HG03439 (cell line): ENCODE data around the gene RGS9.
"Not testable (repeated sequence)": the region's sequence is repeated elsewhere in the genome, so short reads cannot be mapped to it uniquely, and the experiment has no call there.

Source experiments
- ATAC-seq: cut with Tn5 transposase; IDR thresholded peaks from one replicate; pipeline ENCODE4 v1.9.1; 2021; ENCODE audit warnings: mild to moderate bottlenecking, moderate library complexity; ENCODE audit not compliant: unreplicated experiment

RGS9 gene

DNA sequence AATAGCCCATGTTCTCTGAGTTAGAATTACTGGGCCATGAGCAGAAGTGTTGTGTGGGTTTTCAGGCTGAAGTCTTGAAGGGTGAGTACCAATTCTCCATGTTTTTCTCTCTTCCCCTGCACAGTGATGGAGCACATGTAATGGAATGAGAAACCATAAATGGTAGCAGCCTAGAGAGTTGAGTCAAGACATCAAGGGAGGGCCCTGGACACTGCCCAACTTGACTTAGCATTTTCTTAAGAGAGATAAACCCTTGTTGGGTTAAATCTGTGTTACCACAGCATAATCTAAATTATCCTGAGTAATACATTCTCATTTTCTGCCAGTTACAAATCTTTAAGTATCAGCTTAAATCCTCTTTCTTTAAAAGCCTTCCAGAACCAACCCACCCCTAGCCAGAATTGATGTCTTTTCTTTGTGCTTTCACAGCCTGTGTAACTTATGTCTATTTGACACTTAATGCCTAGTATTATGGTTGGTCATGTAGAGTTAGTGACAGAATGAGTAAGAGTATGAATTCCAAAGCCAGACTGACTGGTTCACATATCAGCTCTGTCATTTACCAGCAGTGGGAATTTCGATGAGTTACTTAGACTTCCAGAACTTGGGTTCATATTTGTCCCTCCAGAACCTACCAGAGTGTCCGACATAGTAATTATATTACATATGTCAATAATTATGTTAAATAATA, 27.0 kb upstream of the RGS9 start:
- no peak for ATAC-seq

DNA sequence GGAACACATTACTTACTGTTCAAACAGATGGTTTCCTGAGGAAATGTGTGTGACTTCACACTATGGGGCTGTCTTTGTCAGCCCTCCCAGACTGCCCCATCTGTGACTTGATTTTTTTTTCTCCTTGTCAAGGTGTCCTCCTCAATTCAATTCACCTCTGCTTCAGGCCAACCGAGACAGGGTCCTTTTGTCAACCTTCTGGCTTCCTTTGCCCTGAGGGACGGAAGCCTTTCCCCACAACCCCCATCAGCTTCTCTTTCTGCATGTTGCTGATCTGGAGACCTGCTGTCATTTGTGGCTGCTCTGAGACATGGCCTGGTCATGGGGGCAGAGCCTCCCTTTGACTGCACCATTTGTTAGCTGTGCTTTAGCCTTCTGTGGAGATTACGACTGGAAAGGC, 21.3 kb upstream of the RGS9 start:
- no peak for ATAC-seq

DNA sequence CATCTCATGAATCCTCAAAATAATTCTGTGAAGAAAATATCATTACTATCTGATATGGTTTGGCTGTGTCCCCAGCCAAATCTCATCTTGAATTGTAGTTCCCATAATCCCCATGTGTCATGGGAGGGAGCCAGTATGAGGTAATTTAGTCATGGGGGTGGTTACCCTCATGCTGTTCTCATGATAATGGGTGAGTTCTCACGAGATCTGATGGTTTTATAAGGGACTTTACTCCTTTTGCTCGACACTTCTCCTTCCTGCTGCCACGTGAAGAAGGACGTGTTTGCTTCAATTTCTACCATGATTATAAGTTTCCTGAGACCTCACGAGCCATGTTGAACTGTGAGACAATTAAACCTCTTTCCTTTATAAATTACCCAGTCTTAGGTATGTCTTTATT, 20.7 kb upstream of the RGS9 start:
- ATAC-seq, result not testable (repeated sequence)

GRCh38 chr17:65117384-65118035, 19.7 kb upstream of the RGS9 start:
- ATAC-seq, result no peak

DNA sequence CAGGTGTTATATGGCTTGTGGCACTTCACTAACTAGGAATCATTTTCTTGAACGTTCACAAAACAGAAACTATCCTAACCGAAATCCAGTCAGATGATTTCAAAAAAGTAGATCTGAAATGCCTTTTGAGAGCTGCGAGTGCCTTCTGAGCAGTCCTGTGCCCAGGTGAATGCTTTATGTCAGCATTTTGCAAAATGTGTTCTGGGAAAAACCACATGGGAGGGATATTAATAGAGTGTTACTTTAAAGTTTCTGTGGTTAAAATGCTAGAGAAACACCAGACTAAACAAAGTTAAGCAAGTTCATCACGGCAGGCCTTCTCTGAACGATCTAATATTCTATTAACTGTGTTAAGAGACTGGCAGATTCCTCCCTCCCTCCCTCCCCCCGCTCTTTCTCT, 15.8 kb upstream of the RGS9 start:
- ATAC-seq, result no peak

DNA sequence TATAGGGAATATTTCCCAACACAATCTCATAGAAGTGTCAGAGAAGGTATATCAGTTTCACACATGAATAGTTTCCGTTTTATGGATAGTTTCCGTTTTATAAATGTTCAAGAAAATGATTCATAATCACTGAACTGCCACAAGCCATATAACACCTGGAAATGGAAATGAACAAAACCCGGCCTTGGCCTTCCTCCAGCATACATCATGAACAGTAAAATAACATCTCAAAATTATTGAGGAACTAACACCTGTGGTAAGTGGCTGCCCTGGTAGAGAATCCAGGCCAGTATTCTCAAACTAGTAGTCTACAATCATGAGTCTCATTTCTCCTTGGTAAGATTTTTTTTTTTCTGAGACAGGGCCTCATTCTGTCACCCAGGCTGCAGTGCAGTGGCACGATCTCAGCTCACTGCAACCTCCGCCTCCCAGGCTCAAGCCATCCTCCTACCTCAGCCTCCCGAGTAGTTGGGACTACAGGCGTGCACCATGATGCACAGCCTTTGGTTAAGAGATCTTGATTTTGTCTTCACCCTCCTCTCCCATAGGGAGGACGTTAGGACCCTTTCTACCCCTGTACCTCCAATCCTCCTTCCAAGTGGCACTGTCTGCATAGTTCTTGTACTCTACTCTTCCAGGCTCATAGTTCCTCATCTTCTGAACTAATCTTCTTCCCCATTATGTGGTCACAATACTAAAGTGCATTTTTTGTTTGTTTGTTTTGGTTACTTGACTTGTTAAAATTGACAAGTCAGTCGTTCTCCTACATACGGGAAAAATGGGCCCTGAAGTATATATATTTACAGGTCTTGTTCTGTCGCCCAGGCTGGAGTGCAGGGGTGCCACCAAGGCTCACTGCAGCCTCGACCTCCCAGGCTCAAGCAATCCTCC, 15.0 kb upstream of the RGS9 start:
- no peak for ATAC-seq

GRCh38 chr17:65122836-65123756, 14.1 kb upstream of the RGS9 start:
- peak; percentile 87 for ATAC-seq

- no peak for ATAC-seq
Observed at GRCh38 chr17:65123757-65124675, 13.2 kb upstream of the RGS9 start.

- no peak for ATAC-seq
Observed at GRCh38 chr17:65130832-65131231, 6.3 kb upstream of the RGS9 start.

- no peak for ATAC-seq
Observed at GRCh38 chr17:65131240-65131639, 5.9 kb upstream of the RGS9 start.

- ATAC-seq, result no peak
Observed at GRCh38 chr17:65131946-65132345, 5.2 kb upstream of the RGS9 start.

DNA sequence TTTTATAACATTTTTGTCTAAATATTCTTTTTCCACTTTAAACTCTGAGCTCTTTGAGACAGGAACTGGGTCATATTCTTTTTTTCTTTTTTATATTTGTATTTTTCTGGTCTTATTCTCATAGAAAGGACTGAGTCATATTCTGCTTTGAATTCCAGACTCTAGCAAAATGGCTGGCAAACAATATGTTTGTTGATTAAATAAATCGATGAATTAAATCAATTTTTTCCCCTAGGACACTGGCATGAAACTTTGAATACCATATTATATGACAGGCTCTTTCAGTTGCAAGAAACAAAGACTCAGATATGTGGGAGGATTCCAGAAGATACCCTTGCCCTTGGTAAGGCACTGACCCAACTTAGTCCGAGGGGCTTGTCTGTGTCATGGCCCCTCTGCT, 3.1 kb upstream of the RGS9 start:
- ATAC-seq, result no peak

GRCh38 chr17:65139101-65139764, 2.1 kb downstream of the RGS9 start:
- no peak for ATAC-seq

DNA sequence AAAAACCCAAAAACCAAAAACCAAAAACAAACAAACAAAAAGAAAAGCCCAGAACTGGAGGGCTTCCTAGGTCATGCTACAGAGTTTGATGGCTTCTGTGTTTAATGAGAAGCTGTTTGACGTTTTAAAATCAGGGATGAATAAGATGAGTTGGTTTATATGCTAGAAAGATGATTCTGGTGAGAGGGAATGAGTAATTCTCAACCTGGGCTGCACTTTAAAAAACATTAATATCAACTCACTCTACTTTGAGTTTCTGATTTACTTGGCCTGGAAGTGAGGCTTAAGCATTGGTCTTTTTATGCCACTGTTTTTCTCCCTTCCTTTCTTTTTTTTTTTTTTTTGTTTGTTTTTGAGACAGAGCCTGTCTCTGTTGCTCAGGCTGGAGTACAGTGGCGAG, 5.1 kb downstream of the RGS9 start:
- no peak for ATAC-seq

GRCh38 chr17:65143889-65144604, 6.9 kb downstream of the RGS9 start:
- ATAC-seq, result no peak

DNA sequence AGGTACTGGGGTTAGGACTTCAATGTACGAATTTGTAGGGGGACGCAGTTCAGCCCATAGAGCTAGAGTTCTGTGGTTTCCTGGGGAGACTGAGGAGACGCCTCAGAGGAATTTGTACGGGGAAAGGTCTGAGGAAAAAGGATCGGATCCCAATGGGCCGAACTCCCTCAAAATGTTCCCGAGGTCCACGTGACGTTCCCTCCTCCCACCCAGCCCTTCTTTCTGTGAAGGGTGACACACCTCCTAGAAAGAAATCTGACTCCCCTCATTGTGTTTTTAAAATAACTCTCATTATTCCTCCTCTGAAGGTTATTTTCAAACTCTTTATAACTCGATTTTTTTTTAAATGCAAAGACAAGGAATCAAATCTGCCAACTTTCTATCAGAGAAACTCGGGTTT, 8.6 kb downstream of the RGS9 start:
- ATAC-seq, result no peak

DNA sequence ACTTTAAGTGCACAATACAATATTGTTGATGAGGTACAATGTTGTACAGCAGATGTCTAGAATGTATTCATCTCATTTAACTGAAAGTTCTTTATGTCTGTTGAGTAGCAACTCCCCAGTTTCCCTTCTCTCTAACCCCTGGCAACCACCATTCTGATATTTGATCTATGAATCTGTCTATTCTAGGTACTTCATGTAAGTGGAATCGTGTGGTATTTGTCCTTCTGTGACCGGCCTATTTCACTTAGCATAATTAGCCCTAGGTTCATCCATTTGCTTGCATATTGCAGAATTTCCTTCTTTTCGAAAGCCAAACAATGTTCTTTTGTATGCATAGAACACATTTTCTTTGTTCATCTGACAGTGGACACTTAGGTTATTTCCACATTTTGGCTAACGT, 10.8 kb downstream of the RGS9 start:
- ATAC-seq, result no peak

DNA sequence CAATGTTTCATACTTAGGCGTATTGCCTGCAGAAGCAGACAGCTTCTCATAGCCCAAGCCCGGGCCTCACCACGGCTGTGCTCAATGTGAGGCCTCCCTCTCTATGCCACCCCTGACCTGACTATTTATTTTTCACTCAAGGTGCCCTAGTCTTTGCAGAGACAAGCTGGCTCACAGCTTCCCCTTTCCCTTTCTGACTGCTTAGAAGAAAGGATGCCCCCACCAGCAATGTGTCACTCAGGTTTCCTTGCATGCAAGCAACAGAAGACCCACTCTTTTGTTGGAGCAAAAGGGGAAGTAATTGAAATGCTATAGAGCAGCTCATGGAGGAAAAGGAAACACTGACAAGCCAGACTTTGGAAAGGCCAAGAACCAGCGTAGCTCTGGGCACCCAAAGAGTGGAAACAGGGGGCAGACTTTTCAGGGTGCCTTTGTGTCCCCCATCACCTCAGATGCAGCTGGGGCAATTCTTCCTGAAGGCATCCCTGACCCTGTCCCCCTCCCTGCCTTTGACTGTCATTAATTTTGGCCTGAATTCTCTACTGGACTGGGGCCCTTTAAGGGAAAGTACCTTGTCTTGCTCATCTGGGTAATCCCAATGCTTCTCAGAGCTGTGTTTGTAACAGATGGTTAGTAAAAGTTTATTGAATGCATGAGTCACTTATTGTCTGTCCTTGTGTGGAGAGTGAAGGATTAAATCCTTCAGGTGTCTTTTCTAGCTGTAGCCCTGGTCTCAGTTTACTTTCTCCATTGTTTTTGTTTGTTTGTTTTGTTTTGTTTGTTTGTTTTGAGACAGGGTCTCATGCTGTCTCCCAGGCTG, 17.8 kb downstream of the RGS9 start:
- ATAC-seq, result peak; percentile 76
